HG03354 (cell line): ENCODE results near the gene STATH.
"Not testable (repeated sequence)": the region's sequence is repeated elsewhere in the genome, so short reads cannot be mapped to it uniquely, and the experiment has no call there.

Experiments
- ATAC-seq: cut with Tn5 transposase; IDR thresholded peaks from one replicate; pipeline ENCODE4 v1.9.1; 2021; ENCODE audit warnings: mild to moderate bottlenecking; ENCODE audit not compliant: unreplicated experiment, poor library complexity, severe bottlenecking

Gene STATH, protein sequence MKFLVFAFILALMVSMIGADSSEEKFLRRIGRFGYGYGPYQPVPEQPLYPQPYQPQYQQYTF

DNA sequence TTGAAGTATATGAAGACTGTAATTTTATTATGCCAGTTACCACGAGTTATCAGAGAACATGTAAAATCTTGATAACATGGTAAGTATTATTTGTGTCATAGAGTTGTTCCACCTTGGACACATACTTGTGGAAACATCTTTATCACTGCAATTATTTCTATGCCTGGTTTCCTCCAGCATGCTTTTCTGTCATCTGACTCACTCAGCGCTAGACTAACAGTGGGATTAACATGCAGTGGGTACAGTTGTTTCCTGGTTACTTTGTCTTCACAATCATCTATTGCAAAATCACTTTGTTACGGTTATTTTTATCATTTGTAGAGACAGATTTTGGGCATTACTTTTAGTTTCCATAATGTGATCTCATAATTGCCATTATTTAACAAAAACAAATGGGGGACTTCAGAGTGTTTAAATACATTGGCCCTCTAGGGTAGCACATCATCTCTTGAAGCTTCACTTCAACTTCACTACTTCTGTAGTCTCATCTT, at the start of gene STATH:
TSS of gene STATH (plus strand) at position 441 of the 491 bp plus-strand sequence. CDS start 2,472 bp downstream, outside the sequence.
- no peak for ATAC-seq

DNA sequence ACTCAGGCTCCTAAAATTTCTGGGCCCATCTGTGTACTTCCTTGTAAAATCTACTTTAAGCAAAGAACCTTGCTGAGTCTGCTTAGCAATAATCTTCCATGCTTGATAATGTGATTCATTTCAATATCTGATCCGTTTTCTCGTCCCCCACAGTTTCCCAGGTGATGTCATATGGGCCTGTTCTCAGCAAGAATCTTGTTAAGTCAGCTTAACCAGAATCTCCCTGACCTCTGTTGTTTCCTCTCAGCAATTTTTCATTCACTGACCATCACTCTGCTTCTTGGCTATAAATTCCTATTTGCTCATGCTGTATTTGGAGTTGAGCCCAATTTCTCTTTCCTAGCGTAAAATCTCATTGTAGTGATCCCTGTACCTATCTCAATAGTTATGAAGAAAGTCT, 44.2 kb upstream of the STATH start:
- no peak for ATAC-seq

DNA sequence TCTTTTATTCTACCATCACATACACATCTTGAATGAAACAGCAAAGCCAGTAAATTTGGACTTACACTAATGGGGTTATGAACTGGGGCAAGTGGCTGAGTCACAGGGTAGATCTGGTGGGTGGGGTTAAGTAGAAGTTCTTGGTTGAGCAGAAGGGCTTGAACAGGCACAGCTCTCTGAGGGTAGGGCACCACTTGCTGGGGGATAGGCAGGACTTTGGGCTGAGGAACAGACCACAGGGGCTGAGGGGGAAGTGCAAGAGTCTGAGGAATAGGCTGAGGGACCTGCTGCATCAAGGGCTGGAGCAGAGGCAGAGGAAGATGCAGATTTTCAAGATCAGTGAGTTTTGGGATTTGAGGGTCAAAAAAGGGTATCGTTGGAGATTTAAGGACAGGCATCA, 38.6 kb upstream of the STATH start:
- ATAC-seq: no peak

DNA sequence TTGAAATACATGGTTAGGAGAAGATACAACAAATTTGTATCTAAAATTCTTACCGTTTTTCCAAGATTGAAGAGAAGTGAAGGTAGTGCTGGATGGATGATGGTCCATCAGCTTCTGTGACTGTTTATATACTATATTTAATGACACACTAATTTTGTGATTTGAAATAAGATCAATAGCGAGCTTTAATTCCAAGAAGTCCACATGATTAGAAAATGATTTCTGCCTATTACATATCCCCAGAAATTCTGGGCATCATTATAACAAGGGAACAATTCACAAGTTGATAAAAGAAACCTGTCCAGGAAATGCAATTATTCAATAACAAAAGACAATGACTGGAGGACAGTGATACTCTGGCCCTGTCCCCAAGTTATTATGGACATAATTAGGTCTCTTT, 30.1 kb upstream of the STATH start, which contains the start of gene CSN2:
TSS of gene CSN2 (minus strand) at position 101 of the 400 bp plus-strand sequence. CDS start 4,733 bp downstream, outside the sequence.
- no peak for ATAC-seq

DNA sequence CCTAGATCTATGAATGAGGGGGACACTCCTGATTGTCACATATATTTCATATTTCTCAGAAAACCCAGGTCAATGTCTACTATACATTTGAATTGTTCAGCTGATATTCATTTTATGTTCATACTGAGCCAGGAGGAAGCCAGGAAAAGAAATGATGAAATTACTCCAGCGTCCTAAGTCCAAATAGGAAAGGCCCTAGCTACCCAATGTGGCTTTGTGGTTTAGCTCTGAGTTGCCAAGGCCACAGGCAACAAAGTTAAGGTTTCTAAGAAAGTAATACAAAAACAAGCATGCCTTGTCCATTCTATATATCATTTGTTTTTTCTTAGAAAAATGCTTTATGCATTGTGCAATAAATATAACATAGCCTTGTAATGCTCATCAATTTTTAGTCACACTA, 25.7 kb upstream of the STATH start:
- ATAC-seq: no peak

DNA sequence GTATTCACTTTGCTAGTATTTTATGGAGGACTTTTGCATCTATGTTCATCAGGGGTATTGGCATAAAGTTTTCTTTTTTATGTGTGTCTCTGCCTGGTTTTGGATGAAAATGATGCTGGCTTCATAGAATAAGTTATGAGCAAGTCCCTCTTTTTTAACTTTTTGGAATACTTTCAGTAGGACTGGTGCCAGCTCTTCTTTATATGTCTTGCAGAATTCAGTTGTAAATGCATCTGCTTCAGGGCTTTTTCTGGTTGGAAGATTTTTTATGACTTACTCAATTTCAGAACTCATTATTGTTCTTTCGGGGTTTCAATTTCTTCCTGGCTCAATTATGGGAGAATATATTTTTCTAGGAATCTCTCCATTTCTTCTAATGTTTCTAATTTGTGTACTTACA, 21.1 kb upstream of the STATH start:
- no peak for ATAC-seq

DNA sequence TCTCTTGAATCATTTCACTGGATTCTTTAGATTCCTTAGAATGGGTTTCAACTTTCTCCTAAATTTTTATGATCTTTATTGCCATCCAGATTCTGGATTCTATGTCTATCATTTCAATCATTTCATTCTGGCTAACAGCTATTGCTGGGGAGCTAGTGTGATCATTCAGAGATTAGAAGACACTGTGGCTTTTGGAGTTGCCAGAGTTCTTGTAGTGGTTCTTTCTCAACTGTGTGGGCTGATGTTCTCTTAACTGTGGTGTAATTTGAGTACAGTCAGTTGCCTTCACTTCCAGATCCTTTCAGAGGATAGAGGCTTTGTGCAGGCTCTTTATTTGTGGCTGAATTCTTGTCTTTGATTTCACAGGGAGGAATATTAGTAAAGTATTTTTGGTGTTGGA, 18.2 kb upstream of the STATH start:
- ATAC-seq: no peak

DNA sequence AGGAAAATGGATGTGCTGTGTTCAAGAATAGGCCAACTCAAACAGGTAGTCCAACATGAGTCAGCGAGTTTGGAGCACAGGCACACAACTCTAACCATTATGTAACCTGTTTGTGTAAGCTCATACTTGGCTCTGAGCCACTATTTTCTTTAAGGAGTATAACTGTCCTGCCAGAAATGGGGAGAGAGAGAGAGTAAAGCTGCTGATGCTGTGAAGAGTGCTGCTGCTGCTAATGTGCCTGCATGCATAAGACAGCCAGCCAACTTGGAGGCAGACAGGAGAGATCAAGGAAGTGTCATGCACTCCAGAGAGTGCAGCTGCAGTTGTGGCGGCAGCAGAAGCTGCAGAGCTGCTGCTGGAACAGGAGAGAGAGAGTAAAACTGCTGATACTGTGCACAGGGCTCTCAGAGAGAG, 11.7 kb upstream of the STATH start:
- ATAC-seq: no peak

DNA sequence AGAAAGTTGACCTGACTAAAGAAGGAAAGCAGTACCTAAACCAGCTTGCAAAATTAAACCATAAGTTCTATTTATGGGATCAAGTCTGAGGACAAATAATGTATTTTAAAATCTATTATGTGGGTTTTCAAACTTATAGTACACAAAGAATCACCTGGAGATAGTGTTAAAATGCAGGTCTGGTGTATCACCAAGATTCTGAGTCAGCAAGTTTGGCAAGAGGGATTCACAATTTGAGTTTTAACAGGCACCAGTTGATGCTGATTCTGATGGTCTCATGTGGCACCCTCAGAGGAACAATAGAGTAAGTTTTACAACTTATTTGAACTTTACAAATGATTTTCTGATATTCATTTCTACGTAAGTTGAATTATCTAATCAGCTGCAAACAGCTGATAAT, 9.1 kb upstream of the STATH start:
- no peak for ATAC-seq

DNA sequence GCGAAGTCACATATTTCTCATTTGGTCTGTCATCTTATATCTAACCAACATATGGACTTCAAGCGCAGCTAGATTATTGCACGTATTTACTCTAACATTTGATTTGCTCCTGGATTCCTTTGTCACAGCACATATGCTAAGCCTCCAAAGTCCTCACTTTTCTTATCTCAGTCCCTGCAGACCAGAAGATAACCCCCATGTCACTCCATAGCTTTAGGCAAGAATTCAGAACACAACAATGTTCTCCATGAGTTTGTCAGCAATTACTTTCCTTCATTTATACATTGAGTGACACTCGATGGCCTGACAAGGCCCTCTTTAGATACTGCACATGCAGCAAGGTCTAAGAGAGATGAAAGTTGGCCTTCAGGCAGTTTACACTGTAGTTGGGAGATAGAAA, 4.8 kb upstream of the STATH start:
- no peak for ATAC-seq

DNA sequence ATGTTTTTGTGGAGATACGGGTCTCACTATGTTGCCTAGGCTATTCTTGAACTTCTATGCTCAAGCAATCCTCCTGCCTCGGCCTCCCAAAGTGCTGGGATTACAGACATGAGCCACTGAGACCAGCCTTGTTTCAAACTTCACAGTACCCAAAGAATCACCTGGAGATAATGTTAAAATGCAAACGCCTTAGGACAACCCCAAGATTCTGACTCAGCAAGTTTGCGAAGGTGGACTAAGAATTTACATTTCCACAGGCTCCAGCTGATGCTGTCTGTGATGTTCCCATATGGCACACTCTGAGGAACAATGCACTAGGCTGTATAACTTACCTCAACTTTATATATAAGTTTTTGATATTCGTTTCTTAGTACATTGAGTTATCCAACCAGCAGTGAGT, 984 bp upstream of the STATH start:
- ATAC-seq: no peak

DNA sequence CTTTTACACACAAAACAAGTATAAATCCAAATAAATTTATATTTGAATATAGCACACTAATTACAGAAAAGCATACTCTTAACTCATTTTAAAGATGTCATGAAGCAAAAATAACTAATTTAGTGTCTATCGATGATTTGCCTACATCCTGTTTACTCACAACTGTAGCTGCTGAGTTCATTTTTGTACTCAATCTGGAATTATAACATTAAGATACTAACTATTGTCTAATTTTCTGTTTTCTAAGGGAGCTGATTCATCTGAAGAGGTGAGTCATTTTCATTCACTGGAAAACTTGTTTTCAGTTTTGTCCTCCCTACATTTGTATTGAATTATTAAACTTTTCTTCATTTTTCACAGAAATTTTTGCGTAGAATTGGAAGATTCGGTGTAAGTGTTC, 3.7 kb downstream of the STATH start:
- peak; percentile 58 for ATAC-seq

DNA sequence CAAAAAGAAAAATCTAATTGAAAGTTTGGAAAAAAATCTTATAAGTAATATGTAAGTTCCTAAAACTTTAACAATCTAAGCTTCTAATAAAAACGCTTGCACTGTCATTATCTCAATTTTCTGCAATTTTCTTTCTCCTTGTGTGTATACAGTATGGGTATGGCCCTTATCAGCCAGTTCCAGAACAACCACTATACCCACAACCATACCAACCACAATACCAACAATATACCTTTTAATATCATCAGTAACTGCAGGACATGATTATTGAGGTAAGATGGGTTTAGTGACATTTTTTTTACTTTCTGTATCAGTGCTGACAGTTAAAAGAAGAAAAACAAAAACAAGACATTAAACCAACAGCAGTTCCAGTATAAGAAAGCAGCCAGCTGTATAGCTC, 4.9 kb downstream of the STATH start:
- ATAC-seq: no peak

DNA sequence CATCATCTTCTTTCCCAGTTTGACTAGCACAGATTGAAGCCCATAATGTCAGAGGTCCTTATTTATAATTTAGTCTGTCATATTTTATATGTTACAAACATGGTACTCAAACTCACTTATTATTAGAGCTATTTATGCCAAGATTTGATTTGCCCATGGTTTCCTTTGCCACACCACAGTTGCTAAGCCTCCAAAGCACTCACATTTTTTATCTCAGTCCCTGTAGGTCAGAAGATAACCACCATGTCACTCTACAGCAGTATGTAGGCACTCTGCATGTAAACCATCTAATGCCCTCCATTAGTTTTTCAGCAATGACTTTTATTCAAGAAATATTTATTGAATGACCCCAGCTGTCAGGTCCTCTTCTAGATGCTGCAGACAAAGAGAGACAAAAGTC, 6.7 kb downstream of the STATH start:
- no peak for ATAC-seq

DNA sequence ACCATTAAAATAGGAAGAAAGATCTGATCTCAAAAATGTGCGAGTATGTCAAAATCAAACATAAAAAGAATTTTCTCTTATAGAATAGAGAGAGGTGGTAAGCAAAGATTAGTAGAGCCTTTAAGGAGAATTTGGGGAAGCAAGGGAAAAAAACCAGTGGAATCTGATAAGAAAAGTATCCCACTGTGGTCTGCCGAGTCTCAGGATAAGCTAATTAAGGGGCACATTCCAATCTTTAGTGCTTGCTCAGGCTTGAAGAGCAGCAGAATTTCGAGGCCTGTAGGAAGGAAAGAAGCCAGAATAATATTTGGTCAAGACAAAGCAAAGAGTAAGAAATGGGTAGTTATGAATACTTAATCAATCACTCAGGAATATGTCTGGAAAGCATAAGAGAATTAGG, 13.0 kb downstream of the STATH start:
- no peak for ATAC-seq

DNA sequence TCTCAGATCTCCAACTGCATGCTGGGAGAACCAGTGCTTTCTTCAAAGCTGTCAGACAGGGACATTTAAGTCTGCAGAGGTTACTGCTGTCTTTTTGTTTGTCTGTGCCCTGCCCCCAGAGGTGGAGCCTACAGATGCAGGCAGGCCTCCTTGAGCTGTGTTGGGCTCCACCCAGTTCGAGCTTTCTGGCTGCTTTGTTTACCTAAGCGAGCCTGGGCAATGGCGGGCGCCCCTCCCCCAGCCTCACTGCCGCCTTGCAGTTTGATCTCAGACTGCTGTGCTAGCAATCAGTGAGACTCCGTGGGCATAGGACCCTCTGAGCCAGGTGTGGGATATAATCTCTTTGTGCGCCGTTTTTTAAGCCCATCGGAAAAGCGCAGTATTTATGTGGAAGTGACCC, 23.2 kb downstream of the STATH start:
- not testable (repeated sequence) for ATAC-seq

DNA sequence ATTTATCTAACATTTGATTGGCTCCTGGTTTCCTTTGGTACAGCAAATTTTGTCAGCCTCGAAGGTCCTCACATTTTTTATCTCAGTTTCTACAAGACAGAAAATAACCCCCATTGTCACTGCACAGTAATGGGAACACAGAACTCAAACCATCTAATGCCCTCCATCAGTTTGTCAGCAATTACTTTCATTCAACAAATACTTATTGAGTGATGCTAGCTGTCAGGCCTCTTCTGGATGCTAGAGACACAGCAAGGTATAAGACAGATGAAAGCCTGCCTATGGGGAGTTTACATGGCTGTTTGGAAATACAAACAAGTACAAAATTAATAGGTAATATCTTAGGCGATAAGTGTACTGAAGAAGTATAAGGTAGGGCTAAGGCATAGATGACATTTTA, 27.5 kb downstream of the STATH start:
- no peak for ATAC-seq

DNA sequence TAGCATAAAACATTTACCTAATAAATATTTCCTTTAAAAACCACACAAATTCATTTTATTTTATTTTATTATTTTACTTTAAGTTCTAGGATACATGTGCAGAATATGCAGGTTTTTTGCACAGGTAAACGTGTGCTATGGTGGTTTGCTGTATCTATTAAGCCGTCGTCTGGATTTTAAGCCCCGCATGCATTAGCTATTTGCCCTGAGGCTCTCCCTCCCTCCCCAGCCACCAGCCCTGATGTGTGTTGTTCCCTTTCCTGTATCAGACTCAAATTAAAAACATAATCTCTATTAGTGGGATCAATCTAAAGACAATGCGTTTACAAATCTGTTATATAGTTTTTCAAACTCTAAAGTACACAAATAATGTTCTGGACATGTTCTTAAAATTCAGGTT, 31.2 kb downstream of the STATH start:
- no peak for ATAC-seq

DNA sequence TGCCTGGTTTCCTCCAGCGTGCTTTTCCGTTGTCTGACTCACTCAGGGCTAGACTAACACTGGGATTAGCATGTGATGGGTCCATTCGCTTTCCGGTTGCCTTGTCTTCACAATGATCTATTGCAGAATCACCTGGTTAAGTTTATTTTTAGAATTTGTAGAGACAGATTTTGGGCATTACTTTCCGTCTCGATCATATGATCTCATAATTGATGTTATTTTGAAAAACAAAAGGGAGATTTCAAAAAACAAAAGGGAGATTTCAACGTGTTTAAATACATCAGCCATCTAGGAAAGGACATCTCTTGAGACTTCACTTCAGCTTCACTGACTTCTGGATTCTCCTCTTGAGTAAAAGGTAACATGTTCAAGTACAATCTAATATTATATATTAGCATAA, 32.4 kb downstream of the STATH start, which contains the start of gene HTN3:
TSS of gene HTN3 (plus strand) at position 301 of the 400 bp plus-strand sequence. CDS start 2,282 bp downstream, outside the sequence.
- not testable (repeated sequence) for ATAC-seq

DNA sequence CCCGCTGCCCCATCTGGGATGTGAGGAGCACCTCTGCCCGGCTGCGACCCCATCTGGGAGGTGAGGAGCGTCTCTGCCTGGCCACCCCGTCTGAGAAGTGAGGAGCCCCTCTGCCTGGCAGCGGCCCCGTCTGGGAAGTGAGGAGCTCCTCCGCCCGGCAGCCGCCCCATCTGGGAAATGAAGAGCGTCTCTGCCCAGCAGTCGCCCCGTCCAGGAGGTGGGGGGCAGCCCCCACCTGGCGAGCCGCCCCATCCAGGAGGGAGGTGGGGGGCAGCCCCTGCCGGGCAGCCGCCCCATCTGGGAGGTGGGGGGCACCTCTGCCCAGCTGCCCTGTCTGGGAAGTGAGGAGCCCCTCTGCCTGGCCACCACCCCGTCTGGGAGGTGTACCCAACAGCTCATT, 41.8 kb downstream of the STATH start:
- ATAC-seq: not testable (repeated sequence)

DNA sequence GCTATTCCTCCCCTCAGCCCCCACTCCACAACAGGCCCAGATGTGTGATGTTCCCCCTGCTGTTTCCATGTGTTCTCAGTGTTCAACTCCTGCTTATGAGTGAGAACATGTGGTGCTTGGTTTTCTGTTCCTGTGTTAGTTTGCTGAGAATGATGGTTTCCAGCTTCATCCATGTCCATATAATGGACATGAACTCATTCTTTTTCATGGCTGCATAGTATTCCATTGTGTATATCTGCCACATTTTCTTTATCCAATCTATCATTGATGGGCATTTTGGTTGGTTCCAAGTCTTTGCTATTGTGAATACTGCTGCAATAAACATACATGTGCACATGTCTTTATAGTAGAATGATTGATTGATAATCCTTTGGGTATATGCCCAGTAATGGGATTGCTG, 44.2 kb downstream of the STATH start:
- not testable (repeated sequence) for ATAC-seq

DNA sequence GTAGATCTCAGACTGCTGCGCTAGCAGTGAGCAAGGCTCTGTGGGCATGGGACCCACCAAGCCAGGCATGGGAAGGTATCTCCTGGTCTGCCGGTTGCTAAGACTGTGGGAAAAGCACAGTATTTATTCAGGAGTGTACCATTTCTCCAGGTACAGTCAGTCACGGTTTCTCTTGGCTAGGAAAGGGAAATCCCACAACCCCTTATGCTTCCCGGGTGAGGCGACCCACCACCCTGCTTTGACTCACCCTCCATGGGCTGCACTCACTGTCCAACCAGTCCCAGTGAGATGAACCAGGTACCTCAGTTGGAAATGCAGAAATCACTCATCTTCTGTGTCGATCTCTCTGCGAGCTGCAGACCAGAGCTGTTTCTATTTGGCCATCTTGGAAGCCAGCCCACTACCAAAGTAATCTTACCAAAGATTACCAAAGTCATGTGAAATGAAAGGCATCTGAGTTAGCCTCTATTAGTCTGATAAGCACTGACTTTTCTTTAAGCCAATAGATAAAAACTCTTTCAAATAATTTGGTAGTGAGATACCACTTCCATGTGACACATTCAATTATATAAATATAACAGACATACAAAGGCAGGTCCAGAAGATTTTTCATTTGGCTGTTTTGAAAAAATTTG, 46.0 kb downstream of the STATH start:
- ATAC-seq: no peak
